ENCODE results near the gene ARHGAP23. TPM values are rescaled to one million over a fixed set of nuclear protein-coding genes. Genes with fewer than 3 reads are reported as not detected.

The ARHGAP23 gene
- total and polyA plus RNA-seq, 2 experiments from 2014 or later = 16.0 to 30.0 TPM

GRCh38 chr17:38457577-38458371 lies 29.5 kb downstream of the ARHGAP23 start:
- Histone ChIP-seq H2AFZ (no peak overlapping the region), H3K36me3 (replicated peaks; ENCODE audit: insufficient read depth, low read depth) (no peaks in the 10 kb centered on the region), H3K4me3 (no peak overlapping the region), H4K20me1 (ENCODE audit: insufficient read depth, poor library complexity, severe bottlenecking) (peaks cover 7% of the 10 kb centered on the region), H3K4me1 (ENCODE audit: insufficient read depth) (peaks cover 35% of the 10 kb centered on the region), H3K27ac (no peak overlapping the region), H3K9me3 (ENCODE audit: low read depth) (no peaks in the 10 kb centered on the region), H3K4me2 (no peak overlapping the region), H3K79me2 (peaks cover 32% of the 10 kb centered on the region), H3K27me3 (peaks cover 9% of the 10 kb centered on the region), H3K9me2 (replicated peaks; ENCODE audit: insufficient read depth) (no peaks in the 10 kb centered on the region)
- 93% methylated on average over 18 of the region's 18 CpGs for WGBS (ENCODE audit: low lambda C conversion rate, missing lambda C conversion rate)
- no peak for DNase-seq (ENCODE audit: low spot score)
- TF ChIP-seq EZH2phosphoT487 (IDR thresholded peaks at IDR 0.05; ENCODE audit: low read depth, severe bottlenecking, unreplicated experiment) = no peak
- no peak for TF ChIP-seq CTCF (IDR thresholded peaks at IDR 0.05; ENCODE audit: poor library complexity)
- no peak for TF ChIP-seq EZH2 (IDR thresholded peaks at IDR 0.05; ENCODE audit: borderline replicate concordance)

GRCh38 chr17:38458521-38458920 lies 30.3 kb downstream of the ARHGAP23 start:
- Histone ChIP-seq H2AFZ (no peak overlapping the region), H3K27me3 (peaks cover 7% of the 10 kb centered on the region), H3K9me2 (replicated peaks; ENCODE audit: insufficient read depth) (no peaks in the 10 kb centered on the region), H3K4me1 (ENCODE audit: insufficient read depth) (peaks cover 29% of the 10 kb centered on the region), H4K20me1 (ENCODE audit: insufficient read depth, poor library complexity, severe bottlenecking) (peaks cover 7% of the 10 kb centered on the region), H3K79me2 (peaks cover 29% of the 10 kb centered on the region), H3K4me3 (no peak overlapping the region), H3K36me3 (replicated peaks; ENCODE audit: insufficient read depth, low read depth) (no peaks in the 10 kb centered on the region), H3K27ac (no peak overlapping the region), H3K9me3 (ENCODE audit: low read depth) (no peaks in the 10 kb centered on the region), H3K4me2 (no peak overlapping the region)
- TF ChIP-seq CTCF (IDR thresholded peaks at IDR 0.05; ENCODE audit: poor library complexity) = no peak
- no peak for TF ChIP-seq EZH2 (IDR thresholded peaks at IDR 0.05; ENCODE audit: borderline replicate concordance)
- TF ChIP-seq EZH2phosphoT487 (IDR thresholded peaks at IDR 0.05; ENCODE audit: low read depth, severe bottlenecking, unreplicated experiment) = no peak
- DNase-seq (ENCODE audit: low spot score) = no peak
- WGBS (ENCODE audit: low lambda C conversion rate, missing lambda C conversion rate) = 83% methylated on average over 6 of the region's 6 CpGs

- no peak overlapping the region for H3K4me2 ChIP-seq
- WGBS (ENCODE audit: low lambda C conversion rate, missing lambda C conversion rate) = 80% methylated on average over 6 of the region's 6 CpGs
- H3K36me3 ChIP-seq (replicated peaks; ENCODE audit: insufficient read depth, low read depth) = no peaks in the 10 kb centered on the region
- H3K27me3 ChIP-seq = peaks cover 6% of the 10 kb centered on the region
- H3K4me3 ChIP-seq = no peak overlapping the region
- no peaks in the 10 kb centered on the region for H3K9me3 ChIP-seq (ENCODE audit: low read depth)
- no peak overlapping the region for H3K27ac ChIP-seq
- peaks cover 25% of the 10 kb centered on the region for H3K79me2 ChIP-seq
- TF ChIP-seq EZH2phosphoT487 (IDR thresholded peaks at IDR 0.05; ENCODE audit: low read depth, severe bottlenecking, unreplicated experiment) = no peak
- TF ChIP-seq EZH2 (IDR thresholded peaks at IDR 0.05; ENCODE audit: borderline replicate concordance) = no peak
- no peak for TF ChIP-seq CTCF (IDR thresholded peaks at IDR 0.05; ENCODE audit: poor library complexity)
- DNase-seq (ENCODE audit: low spot score) = no peak
- peaks cover 7% of the 10 kb centered on the region for H4K20me1 ChIP-seq (ENCODE audit: insufficient read depth, poor library complexity, severe bottlenecking)
- H3K9me2 ChIP-seq (replicated peaks; ENCODE audit: insufficient read depth) = no peaks in the 10 kb centered on the region
- no peak overlapping the region for H2AFZ ChIP-seq
- H3K4me1 ChIP-seq (ENCODE audit: insufficient read depth) = peaks cover 32% of the 10 kb centered on the region
Observed at GRCh38 chr17:38459567-38459966, 31.3 kb downstream of the ARHGAP23 start.

Data from hepatocyte (in vitro differentiated cells).